ENCODE results near the gene PLXNC1.

The PLXNC1 gene

GRCh38 chr12:94264736-94265485 is 116.5 kb downstream of the PLXNC1 start:
- Mint-ChIP-seq H3K4me1 (peaks cover 90% of the 10 kb centered on the region), H3K27me3 (ENCODE audit: low read depth) (no peaks in the 10 kb centered on the region), H3K9me3 (no peaks in the 10 kb centered on the region), H3K36me3 (ENCODE audit: low read depth) (no peaks in the 10 kb centered on the region), H3K27ac (peak overlapping the region; percentile 98 to 100 (median 100)), H3K4me3 (peak overlapping the region in 2 of 3 experiments; percentile 25 to 44)
- TF ChIP-seq CTCF (IDR thresholded peaks at IDR 0.05; ENCODE audit: unreplicated experiment in 3 of 3): no peak

GRCh38 chr12:94265539-94265938 is 117.2 kb downstream of the PLXNC1 start:
- Mint-ChIP-seq H3K4me1 (peaks cover 90% of the 10 kb centered on the region), H3K9me3 (no peaks in the 10 kb centered on the region), H3K27me3 (ENCODE audit: low read depth) (no peaks in the 10 kb centered on the region), H3K36me3 (ENCODE audit: low read depth) (no peaks in the 10 kb centered on the region), H3K27ac (peak overlapping the region; percentile 98 to 100 (median 100)), H3K4me3 (peak overlapping the region in 1 of 3 experiments; percentile 51)
- TF ChIP-seq CTCF (IDR thresholded peaks at IDR 0.05; ENCODE audit: unreplicated experiment in 3 of 3): no peak

GRCh38 chr12:94265966-94266745 is 117.8 kb downstream of the PLXNC1 start:
- Mint-ChIP-seq H3K27ac (peak overlapping the region; percentile 98 to 100 (median 100)), H3K36me3 (ENCODE audit: low read depth) (no peaks in the 10 kb centered on the region), H3K9me3 (no peaks in the 10 kb centered on the region), H3K4me3 (peak overlapping the region in 1 of 3 experiments; percentile 51), H3K27me3 (ENCODE audit: low read depth) (no peaks in the 10 kb centered on the region), H3K4me1 (peaks cover 84% of the 10 kb centered on the region)
- no peak for TF ChIP-seq CTCF (IDR thresholded peaks at IDR 0.05; ENCODE audit: unreplicated experiment in 3 of 3)

- H3K27ac Mint-ChIP-seq: peak overlapping the region; percentile 77 to 100 (median 77)
Observed at GRCh38 chr12:94266796-94267536, 118.6 kb downstream of the PLXNC1 start.

GRCh38 chr12:94267537-94267872 is 119.1 kb downstream of the PLXNC1 start:
- no peak for TF ChIP-seq CTCF (IDR thresholded peaks at IDR 0.05; ENCODE audit: unreplicated experiment in 3 of 3)
- Mint-ChIP-seq H3K27ac (peak overlapping the region; percentile 77 to 100 (median 77)), H3K27me3 (ENCODE audit: low read depth) (no peaks in the 10 kb centered on the region), H3K36me3 (ENCODE audit: low read depth) (no peaks in the 10 kb centered on the region), H3K4me3 (peak overlapping the region in 1 of 3 experiments; percentile 70), H3K4me1 (peaks cover 76% of the 10 kb centered on the region), H3K9me3 (no peaks in the 10 kb centered on the region)

More at GRCh38 chr12:94266796-94267536, 118.6 kb downstream of the PLXNC1 start:
- Mint-ChIP-seq H3K4me1 (peaks cover 81% of the 10 kb centered on the region), H3K36me3 (ENCODE audit: low read depth) (no peaks in the 10 kb centered on the region), H3K4me3 (no peak overlapping the region), H3K27me3 (ENCODE audit: low read depth) (no peaks in the 10 kb centered on the region), H3K9me3 (no peaks in the 10 kb centered on the region)
- no peak for TF ChIP-seq CTCF (IDR thresholded peaks at IDR 0.05; ENCODE audit: unreplicated experiment in 3 of 3)

Data from nephron (organoid).